IMR-90 (cell line): ENCODE data around the gene PTPRG.

Experiments used
- CTCF ChIP-seq: conservative IDR thresholded peaks from 2 replicates; pipeline ENCODE4 v1.5.1; 2012; ENCODE audit warnings: mild to moderate bottlenecking, low read depth, low read length, improper control_type of control experiment
- POLR2A ChIP-seq: IDR thresholded peaks from 2 replicates; pipeline ENCODE4 v1.6.1; 2012; ENCODE audit warnings: mild to moderate bottlenecking, low read depth, low read length
- RAD21 ChIP-seq: IDR thresholded peaks from 2 replicates; pipeline ENCODE4 v1.6.1; 2012; ENCODE audit warnings: low read length, improper control_type of control experiment
- RFX5 ChIP-seq: IDR thresholded peaks from 2 replicates; pipeline ENCODE4 v1.8.0; 2012; ENCODE audit warnings: low read depth, mild to moderate bottlenecking, low read length, moderate library complexity

DNA sequence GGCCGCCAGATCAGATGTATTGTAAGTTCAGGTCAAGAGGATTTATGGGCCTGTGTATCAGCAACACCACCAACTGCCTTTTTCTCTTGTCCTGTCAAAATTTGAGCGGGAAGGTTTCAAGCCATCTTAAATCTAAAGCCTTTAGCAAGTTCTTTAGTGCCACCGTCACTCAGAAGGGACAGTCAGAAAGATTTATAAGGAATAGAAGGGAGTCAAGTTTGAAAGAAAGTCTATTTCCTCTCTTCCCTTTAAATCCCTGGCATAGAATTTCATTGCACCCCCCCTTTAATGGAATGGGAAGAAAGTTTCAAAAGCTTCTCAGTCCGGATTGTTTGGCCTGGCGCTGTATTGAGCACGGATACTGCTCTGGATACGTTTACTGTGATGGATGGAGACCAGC is 452.6 kb downstream of the PTPRG start:
- no peak for TF ChIP-seq POLR2A
- TF ChIP-seq RAD21 = no peak
- no peak for TF ChIP-seq CTCF
- no peak for TF ChIP-seq RFX5
